IMR-90 (cell line): ENCODE results near the gene GALNT17. TPM values are rescaled to one million over a fixed set of nuclear protein-coding genes. Genes with fewer than 3 reads are reported as not detected.
"Not testable (repeated sequence)": the region's sequence is repeated elsewhere in the genome, so short reads cannot be mapped to it uniquely, and the experiment has no call there.

Source experiments
- ATAC-seq: fragments of 200-7000 bp; cut with Tn5 transposase; 2 replicates; pipeline ENCODE4 v1.9.1; 2020; ENCODE audit warnings: low read depth, mild to moderate bottlenecking, moderate library complexity
- BruUV-seq: library from RNA; stranded (reverse); fragments of 400-500 nt; replicated peaks from 2 replicates; lab custom pipeline; 2021; lab: Mats Ljungman, UMichigan
- CTCF ChIA-PET: fragments of 300-600 bp; formaldehyde crosslinking; extraction: SDS; loops from one replicate; lab custom pipeline; 2021; ENCODE audit warnings: antibody characterized with exemption; lab: Yijun Ruan, JAX
- POLR2A ChIA-PET: fragments of 300-600 bp; sonication (Branson Sonifier 250); formaldehyde crosslinking; loops from one replicate; lab custom pipeline; 2022; ENCODE audit warnings: antibody characterized with exemption; ENCODE audit not compliant: unreplicated experiment; lab: Charles Lee
- DNase-seq: peaks from one replicate; pipeline ENCODE4 v3.0.0; 2013
- H2AFZ ChIP-seq: replicated peaks from 2 replicates; pipeline ENCODE3; 2013; ENCODE audit warnings: low read length, mild to moderate bottlenecking; ENCODE audit not compliant: poor library complexity
- H2AK5ac ChIP-seq: 2 replicates; pipeline ENCODE4 v1.6.1; 2013; ENCODE audit warnings: low read depth, low read length, inconsistent platforms
- H2AK9ac ChIP-seq: replicated peaks from 2 replicates; pipeline ENCODE3; 2013; ENCODE audit warnings: mild to moderate bottlenecking, low read depth, low read length, moderate library complexity; ENCODE audit not compliant: poor library complexity
- H2BK120ac ChIP-seq: 2 replicates; pipeline ENCODE4 v1.6.1; 2013; ENCODE audit warnings: low read depth, low read length, inconsistent platforms
- H2BK15ac ChIP-seq: 3 replicates; pipeline ENCODE4 v1.6.1; 2013; ENCODE audit warnings: low read depth, low read length, inconsistent platforms
- H2BK20ac ChIP-seq: 2 replicates; pipeline ENCODE4 v1.6.1; 2013; ENCODE audit warnings: low read depth, mild to moderate bottlenecking, inconsistent platforms, low read length, moderate library complexity
- H2BK5ac ChIP-seq: 2 replicates; pipeline ENCODE4 v1.6.1; 2013; ENCODE audit warnings: mild to moderate bottlenecking, low read depth, low read length, inconsistent platforms; ENCODE audit not compliant: poor library complexity, severe bottlenecking
- H3K14ac ChIP-seq: replicated peaks from 2 replicates; pipeline ENCODE4 v1.6.1; 2013; ENCODE audit warnings: low read depth, low read length, inconsistent platforms
- H3K18ac ChIP-seq: 2 replicates; pipeline ENCODE4 v1.6.1; 2013; ENCODE audit warnings: low read depth, low read length, control low read depth
- H3K23ac ChIP-seq: 2 replicates; pipeline ENCODE4 v1.6.1; 2013; ENCODE audit warnings: low read depth, low read length, inconsistent platforms
- H3K27ac ChIP-seq: 2 replicates; pipeline ENCODE4 v1.5.1; 2013; ENCODE audit warnings: mild to moderate bottlenecking, control low read depth, low read length; ENCODE audit not compliant: insufficient read depth
- H3K27me3 ChIP-seq: 2 replicates; pipeline ENCODE4 v1.6.1; 2013; ENCODE audit warnings: low read length; ENCODE audit not compliant: control insufficient read depth, insufficient read depth
- H3K36me3 ChIP-seq: 2 replicates; pipeline ENCODE4 v1.6.1; 2013; ENCODE audit warnings: low read length, mixed read lengths; ENCODE audit not compliant: control insufficient read depth, insufficient read depth
- H3K4ac ChIP-seq: 2 replicates; pipeline ENCODE4 v1.6.1; 2013; ENCODE audit warnings: low read depth, low read length, inconsistent platforms
- H3K4me1 ChIP-seq: 2 replicates; pipeline ENCODE4 v1.6.1; 2013; ENCODE audit warnings: low read length, mixed read lengths; ENCODE audit not compliant: control insufficient read depth, insufficient read depth
- H3K4me2 ChIP-seq: 2 replicates; pipeline ENCODE4 v1.6.1; 2013; ENCODE audit warnings: low read depth, mild to moderate bottlenecking, control low read depth, low read length, moderate library complexity
- H3K4me3 ChIP-seq: 2 replicates; pipeline ENCODE4 v1.5.1; 2013; ENCODE audit warnings: low read depth, mild to moderate bottlenecking, control low read depth, low read length, moderate library complexity; ENCODE audit not compliant: insufficient read depth
- H3K56ac ChIP-seq: 2 replicates; pipeline ENCODE4 v1.6.1; 2013; ENCODE audit warnings: low read length, inconsistent platforms; ENCODE audit not compliant: insufficient read depth; ENCODE audit errors: extremely low read depth
- H3K79me1 ChIP-seq, 2 experiments: 2 replicates each; pipeline ENCODE4 v1.6.1; 2013; ENCODE audit warnings: low read length in 2 of 2, inconsistent platforms in 1 of 2, low read depth in 1 of 2
- H3K9ac ChIP-seq: 2 replicates; pipeline ENCODE4 v1.6.1; 2013; ENCODE audit warnings: low read depth, low read length, control low read depth
- H3K9me1 ChIP-seq: 2 replicates; pipeline ENCODE4 v1.6.1; 2013; ENCODE audit warnings: low read length, inconsistent platforms; ENCODE audit not compliant: insufficient read depth
- H3K9me3 ChIP-seq: 2 replicates; pipeline ENCODE4 v1.6.1; 2013; ENCODE audit warnings: low read length; ENCODE audit not compliant: control insufficient read depth, insufficient read depth
- H4K20me1 ChIP-seq: 2 replicates; pipeline ENCODE4 v1.6.1; 2013; ENCODE audit warnings: low read length, inconsistent platforms; ENCODE audit not compliant: insufficient read depth
- H4K5ac ChIP-seq: 2 replicates; pipeline ENCODE4 v1.6.1; 2013; ENCODE audit warnings: mild to moderate bottlenecking, low read depth, low read length, control low read depth
- H4K8ac ChIP-seq, 2 experiments: 2 replicates each; pipeline ENCODE4 v1.6.1; 2013; ENCODE audit warnings: low read depth in 2 of 2, low read length in 2 of 2, control low read depth in 1 of 2, inconsistent platforms in 1 of 2
- H4K91ac ChIP-seq: 2 replicates; pipeline ENCODE4 v1.6.1; 2013; ENCODE audit warnings: low read depth, low read length, inconsistent platforms; ENCODE audit not compliant: insufficient read depth
- MAFK ChIP-seq: IDR thresholded peaks from 2 replicates; pipeline ENCODE4 v1.6.1; 2012; ENCODE audit warnings: low read depth, low read length, improper control_type of control experiment
- WGBS, 2 experiments: methylation state at CpG; one replicate each; pipeline versions ENCODE4 v1.1.5 to v1.1.7; 2013; ENCODE audit warnings: missing lambda C conversion rate in 2 of 2; ENCODE audit not compliant: insufficient read length in 1 of 2; ENCODE audit errors: extremely low coverage in 2 of 2; 5-methylcytosine and 5-hydroxymethylcytosine counted together
- dilution Hi-C: fragments of 300-500 bp; cut with HindIII; formaldehyde crosslinking; loops from one replicate; pipeline ENCODE4 v1.14.3; 2018; ENCODE audit warnings: low sequenced_read_pairs; ENCODE audit not compliant: unreplicated experiment
- in situ Hi-C: fragments of 300-500 bp; cut with MboI; formaldehyde crosslinking; loops from 3 replicates; pipeline ENCODE4 v1.14.3; 2019; ENCODE audit warnings: low sequenced_read_pairs, inconsistent platforms, mixed read lengths
- intact Hi-C: fragments of 100-400 bp; cut with micrococcal nuclease; formaldehyde crosslinking; loops from 2 replicates; pipeline ENCODE4 v1.10.0; 2022
- polyA plus RNA-seq, 3 experiments: library from polyadenylated mRNA; depleted of rRNA; stranded (reverse); fragments of >200 nt; gene quantifications; 2 replicates each; pipeline ENCODE4 v1.2.3, GENCODE V29; 2012; ENCODE audit warnings: low replicate concordance in 1 of 3
- total RNA-seq: library from RNA; depleted of rRNA; stranded (reverse); fragments of >200 nt; gene quantifications from 2 replicates; pipeline ENCODE4 v1.2.3, GENCODE V29; 2012

Gene GALNT17
- total and polyA plus RNA-seq, 2 of the 4 experiments (the other 2 are of a cell fraction): not detected

DNA sequence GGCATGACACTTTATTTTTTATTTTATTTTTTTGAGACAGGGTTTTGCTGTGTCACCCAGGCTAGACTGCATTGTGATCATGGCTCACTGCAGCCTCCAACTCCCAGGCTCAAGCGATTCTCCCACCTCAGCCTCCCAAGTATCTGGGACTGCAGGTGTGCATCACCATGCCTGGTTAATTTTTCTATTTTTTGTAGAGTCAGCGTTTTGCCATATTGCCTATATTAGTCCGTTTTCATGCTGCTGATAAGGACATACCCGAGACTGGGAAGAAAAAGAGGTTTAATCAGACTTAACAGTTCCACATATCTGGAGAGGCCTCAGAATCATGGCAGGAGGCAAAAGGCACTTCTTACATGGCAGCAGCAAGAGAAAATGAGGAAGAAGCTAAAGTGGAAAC lies 77.5 kb downstream of the GALNT17 start:
- H3K27me3 ChIP-seq, DNase-seq, H2AK9ac ChIP-seq, H3K9me1 ChIP-seq, H2AK5ac ChIP-seq, H3K4me2 ChIP-seq, H3K9ac ChIP-seq, dilution Hi-C loops, H3K79me1 ChIP-seq, H3K4ac ChIP-seq, H3K56ac ChIP-seq, H3K4me1 ChIP-seq, H4K5ac ChIP-seq, ATAC-seq, H2BK5ac ChIP-seq, intact Hi-C loops, H2BK120ac ChIP-seq, H3K4me3 ChIP-seq, CTCF ChIA-PET, in situ Hi-C loops, H2BK20ac ChIP-seq, H3K36me3 ChIP-seq, H3K9me3 ChIP-seq, H4K20me1 ChIP-seq, POLR2A ChIA-PET, H3K18ac ChIP-seq, H2AFZ ChIP-seq, H2BK15ac ChIP-seq, H3K27ac ChIP-seq, H3K14ac ChIP-seq, H4K91ac ChIP-seq, H3K23ac ChIP-seq, BruUV-seq, H4K8ac ChIP-seq: not testable (repeated sequence)
- peak; percentile 74 for TF ChIP-seq MAFK
- no CpG with 5 or more reads among the region's 4 CpGs for WGBS, 2 experiments
